SHP77 (cell line): ENCODE data around the gene SPRY1.

Source experiments
- DNase-seq, 2 experiments: peaks; one replicate each; lab custom pipeline; 2025; lab: John Stamatoyannopoulos, UW

SPRY1 gene, protein sequence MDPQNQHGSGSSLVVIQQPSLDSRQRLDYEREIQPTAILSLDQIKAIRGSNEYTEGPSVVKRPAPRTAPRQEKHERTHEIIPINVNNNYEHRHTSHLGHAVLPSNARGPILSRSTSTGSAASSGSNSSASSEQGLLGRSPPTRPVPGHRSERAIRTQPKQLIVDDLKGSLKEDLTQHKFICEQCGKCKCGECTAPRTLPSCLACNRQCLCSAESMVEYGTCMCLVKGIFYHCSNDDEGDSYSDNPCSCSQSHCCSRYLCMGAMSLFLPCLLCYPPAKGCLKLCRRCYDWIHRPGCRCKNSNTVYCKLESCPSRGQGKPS

DNA sequence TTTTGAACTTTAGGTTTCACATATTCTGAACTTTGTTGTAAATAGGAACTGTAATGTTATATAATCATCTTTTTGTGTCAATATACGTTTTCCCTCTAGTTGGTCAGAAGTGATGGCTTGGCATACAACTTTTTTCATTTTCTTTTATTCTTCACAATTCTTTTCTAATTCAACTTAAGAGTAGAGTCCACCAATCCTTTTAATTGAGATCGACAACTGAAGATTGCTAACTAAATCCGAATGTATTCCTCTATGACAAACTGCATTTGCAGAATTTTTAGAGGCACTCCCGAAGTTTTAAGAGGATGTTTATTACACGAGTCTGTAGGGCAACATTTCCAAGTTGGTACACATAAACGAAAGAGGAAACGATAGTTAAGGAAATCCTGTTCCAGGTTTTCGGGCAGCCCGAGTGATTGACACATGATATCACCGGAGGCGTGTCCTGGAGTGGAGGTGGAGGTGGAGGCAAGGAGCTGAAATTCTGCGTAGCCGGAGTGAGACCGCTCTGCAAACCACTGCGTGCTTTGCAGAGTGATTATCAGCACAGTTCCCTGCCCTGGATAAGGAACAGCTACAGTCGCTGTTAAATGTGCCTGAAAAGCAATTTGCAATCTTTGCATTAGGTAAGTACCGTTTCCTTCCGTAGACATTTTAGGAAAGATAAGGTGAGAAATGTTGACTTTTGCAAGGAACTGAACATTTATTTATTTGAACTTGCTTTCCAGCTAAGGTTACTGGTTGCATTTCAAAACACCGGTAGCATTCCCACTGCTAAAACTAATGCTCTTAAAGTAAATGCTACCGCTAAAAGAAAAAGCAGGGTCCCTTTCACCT, at the start of gene SPRY1:
Gene SPRY1 (plus strand): TSS at position 489 of the 837 bp plus-strand sequence. CDS start 4,797 bp downstream, outside the sequence.
- peak; percentile 81 to 84 for DNase-seq

GRCh38 chr4:123346951-123347350, 49.6 kb upstream of the SPRY1 start:
- no peak for DNase-seq

DNA sequence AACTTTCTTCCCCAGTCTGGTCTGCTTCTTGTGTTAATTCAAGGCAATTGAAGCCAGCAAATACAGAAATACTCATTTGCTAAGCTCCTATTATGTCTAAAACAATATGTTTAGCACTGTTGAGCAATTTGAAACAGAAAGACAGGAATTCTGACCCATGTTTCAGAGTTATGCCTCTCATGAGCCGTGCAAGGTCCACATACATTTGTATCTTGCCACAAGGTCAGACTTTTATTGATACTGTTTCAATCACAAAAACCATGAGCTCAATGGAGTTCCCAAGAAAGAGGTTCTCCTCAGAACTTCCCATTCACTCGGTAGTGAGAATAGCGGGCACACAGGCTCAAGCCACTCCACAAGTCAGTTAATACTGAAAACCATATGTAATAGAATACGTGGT, 47.6 kb upstream of the SPRY1 start:
- no peak for DNase-seq

DNA sequence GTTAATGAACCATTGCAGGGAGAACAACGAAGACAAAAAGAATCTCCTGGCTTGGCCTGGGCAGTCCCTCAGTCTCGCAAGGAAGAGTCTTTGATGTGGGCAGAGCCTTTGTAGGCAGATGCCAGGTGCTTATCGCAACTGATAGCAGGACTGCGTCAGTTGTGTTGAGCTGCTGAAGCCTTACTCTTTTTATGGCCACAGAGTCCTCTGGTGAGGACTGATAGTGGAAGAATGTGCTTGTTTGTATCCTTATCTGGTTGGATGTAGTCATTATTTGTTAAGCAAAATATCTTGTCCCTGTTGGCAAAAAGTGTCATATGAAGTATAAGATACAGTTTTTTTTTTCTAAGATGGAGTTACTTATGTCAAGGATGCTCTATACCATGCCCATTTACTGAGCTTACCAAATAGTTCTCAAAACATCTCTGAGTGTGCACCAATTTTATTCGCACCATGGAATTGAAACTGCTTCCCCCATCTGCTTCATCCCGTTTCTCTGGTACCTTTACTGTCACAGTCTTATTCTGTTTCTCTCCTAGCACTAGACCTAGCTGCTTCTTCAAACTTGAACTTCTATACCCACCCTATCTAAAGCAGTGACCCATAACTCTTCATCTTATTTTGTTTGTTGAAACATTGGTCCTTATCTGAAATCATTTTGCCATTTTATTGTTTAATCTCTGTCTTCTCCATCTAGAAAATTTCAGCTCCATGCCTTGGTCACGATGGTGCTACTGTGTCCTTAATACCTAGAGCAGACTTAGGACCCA, 47.0 kb upstream of the SPRY1 start:
- DNase-seq: no peak

- no peak for DNase-seq
Measured at GRCh38 chr4:123350191-123350544, 46.4 kb upstream of the SPRY1 start.

GRCh38 chr4:123350726-123351125, 45.9 kb upstream of the SPRY1 start:
- no peak for DNase-seq

DNA sequence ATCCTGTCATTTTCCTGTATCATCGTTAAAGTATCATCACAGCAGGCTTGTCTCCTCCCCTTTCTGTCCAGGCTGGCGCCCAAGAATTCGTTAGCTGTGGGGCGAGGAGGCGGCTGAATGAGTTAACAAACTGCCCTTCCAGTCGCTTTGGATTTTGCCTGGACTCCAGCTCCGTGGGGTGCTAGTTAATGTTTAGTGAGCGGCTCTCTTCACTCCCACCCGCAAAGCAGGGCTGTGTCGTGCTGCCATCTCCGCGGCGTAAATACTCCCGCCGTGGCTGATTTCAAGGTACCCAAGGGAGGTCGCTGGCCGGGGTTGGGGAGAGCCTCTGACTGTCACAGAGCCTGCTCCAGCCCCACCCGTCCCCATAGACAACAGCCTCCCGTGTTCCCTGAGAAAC, 44.9 kb upstream of the SPRY1 start:
- DNase-seq: no peak

DNA sequence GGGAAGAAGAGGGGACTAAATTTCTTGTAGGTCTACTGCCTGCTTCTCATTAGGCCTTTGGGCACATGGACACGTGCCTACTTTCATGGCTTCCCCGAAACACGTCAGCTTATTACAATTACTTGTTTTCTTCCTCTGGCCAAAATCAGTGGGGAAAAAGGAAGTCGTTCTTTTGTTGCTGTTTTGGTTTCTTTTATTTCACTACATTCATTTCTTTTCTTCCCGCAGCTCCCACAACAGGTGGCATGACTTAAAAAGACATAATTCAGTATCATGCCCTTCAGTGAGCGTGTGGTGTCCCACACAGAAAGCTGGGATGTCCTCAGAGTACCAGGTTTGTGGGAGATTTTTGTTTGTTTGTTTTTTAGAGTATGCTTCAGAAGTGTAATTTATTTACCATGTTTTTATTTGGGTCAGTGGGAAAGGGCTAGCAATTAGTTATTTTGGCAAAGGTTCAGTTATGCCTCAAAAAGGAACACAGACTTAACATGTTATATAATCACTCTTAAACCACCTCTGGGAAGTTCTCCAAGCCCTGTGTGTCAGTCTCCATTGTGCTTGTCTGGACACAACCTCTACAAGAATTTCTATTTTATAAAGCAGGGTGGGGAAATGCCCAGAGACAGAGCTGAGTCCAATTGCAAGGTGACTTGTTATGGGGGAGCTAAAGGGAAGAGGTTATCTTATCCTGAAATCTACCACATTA, 44.2 kb upstream of the SPRY1 start:
- DNase-seq: no peak

GRCh38 chr4:123352966-123353365, 43.6 kb upstream of the SPRY1 start:
- DNase-seq: no peak

DNA sequence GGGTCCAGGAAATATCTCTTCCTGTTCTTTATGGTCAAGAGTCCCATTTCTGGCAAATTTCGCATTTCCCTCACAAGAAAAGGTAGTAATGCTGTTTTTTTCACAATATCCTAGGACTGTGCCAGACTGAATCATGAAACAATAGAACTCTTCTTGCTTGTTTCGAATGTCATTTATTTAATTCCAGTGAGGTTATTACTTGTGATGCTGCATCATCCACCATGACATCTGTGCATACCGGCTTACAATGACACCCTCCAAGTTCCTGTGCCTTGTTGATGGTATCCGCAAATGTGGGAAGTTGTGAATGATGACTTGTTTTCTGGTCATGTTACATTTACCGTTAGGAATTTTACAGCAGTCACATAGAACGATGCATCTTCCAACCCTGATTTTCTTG, 42.9 kb upstream of the SPRY1 start:
- DNase-seq: no peak

GRCh38 chr4:123354701-123355100, 41.9 kb upstream of the SPRY1 start:
- no peak for DNase-seq

DNA sequence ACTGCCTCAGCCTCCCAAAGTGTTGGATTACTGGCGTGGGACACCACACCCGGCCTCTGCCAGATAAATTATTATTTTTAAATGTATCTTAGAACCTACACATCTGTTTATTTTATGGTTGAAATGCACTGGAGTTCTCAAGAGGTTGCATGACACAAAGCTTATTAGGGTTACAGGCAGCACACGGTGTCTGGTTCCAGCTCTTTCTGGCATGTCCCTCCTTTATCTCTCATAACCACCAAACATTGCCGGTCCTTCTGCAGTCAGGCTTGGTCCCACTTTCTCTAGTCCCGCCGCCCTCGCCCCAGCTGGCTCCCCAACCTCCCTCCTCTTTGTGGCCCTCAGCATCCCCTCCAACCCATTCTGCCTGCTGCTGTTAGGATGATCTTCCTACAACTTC, 39.7 kb upstream of the SPRY1 start:
- no peak for DNase-seq

DNA sequence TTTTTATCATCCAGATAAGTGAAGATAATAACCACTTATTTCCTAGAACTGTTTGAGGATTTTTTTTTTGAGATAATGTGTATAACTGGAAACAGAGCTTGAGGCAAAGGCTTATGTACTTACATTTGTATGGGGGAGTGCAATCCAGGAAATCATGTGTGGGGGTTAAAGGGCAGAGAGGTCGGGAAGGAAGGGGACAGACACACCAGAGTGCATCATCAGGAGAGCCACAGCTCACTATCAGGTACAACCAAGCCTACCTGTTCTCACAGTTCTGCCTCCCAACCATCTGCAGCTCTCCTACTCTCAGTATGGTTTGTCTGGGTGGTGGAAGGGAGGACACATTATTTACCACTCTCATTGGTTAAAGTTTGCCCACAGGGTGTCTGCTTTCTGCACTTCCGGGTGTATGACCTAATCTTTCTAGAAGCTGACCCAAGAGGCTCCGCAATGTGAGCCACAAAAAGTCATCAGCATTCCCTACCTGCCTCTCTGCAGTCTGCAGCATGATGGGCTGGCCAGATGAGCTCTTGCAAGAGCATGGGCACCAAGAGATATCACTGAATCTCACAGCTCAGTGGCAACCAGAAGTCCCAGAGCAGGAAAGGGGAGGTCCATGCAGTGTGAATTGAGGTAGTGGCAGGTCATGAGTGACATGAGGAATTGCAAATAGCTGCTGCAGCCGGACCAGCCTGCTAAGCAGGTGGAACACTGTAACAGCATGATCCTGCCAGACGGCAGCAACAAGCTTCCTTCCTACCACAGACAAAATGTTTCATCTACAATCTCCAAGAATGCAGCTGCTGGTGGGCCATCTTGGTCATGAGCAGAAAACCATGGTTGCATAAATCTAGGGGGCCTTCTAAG, 36.9 kb upstream of the SPRY1 start:
- no peak for DNase-seq

DNA sequence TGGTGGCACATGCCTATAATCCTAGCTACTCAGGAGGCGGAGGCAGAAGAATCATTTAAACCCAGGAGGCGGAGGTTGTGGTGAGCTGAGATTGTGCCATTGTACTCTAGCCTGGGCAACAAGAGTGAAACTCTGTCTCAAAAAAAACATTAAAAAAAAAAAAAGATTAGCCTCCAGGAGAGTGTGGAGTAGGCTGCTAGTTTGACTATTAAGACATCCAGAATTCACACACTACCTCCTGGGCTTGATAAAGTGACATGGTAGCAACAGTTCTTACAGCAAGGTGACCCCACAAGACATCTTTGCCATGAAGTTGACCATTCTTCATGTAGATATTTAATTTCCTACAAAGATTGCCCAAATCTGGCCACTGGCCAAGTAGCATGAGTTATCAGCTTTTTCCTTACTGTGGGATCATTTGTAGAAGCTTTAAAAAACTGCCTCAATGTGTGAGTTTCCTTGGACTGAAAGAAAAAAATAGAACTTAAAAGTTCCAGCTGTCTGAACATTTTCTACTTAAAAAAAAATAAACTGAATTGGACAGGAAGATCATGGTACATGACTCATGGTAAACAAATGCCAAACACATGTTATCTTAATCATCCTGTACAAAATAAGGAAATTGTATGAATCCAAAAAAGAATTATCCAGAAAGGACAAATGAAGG, 35.3 kb upstream of the SPRY1 start:
- DNase-seq: no peak

GRCh38 chr4:123362103-123362502, 34.5 kb upstream of the SPRY1 start:
- DNase-seq: no peak

- no peak for DNase-seq
Measured at GRCh38 chr4:123363729-123364128, 32.9 kb upstream of the SPRY1 start.

DNA sequence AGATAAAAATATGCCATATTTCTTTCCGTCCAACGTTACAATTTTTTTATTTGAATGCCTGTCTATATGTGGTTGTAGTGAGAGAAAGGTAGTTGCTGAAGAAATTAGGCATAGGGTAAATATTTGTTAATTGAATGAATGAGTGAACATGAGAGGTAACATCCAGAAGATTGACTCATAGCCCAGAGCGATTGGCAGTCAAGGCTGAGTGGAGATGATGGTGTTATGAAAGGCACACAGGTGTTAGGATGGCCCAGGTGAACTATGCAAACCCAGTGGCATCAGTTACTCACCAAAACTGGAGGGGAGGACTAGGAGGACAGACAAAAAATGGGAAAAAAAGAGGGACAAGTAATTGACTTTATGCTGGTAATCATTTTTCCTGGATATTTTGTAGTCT, 31.7 kb upstream of the SPRY1 start:
- DNase-seq: no peak

DNA sequence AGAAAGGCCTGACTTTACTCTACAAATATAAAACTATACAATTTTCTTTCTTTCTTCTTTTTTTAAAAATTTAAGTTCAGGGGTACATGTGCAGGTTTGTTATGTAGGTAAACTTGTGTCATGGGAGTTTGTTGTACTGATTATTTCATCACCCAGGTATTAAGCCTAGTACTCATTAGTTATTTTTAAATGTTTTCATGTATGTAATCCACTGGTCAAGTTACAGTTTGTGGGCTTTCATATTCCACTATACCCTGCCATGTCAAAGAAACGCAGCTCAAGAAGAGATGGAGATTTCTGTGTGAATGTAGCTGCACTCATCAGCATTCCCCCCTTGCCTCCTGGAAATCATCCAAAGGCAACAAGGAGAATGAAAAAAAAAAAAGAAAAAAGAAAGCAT, 31.2 kb upstream of the SPRY1 start:
- no peak for DNase-seq

- DNase-seq: no peak
Measured at GRCh38 chr4:123366144-123366748, 30.3 kb upstream of the SPRY1 start.

DNA sequence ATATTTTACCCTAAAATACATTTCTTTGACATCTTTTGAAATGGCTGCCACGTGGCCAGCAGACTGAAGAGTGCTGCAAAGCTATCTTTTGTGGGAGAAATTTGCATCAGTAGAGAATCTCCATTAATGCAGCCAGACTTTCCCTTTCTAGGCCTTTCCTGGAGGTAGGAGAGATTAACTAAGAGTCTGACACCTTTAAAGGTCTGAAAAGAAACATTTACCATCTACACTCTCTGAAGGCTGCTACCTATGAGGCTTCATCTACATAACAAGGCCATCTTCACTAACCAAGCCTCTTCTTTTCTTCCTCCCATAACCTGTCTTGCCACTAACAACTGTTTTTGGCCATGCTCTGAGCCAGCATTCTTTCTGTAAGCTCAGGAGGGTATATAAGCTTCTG, 17.8 kb upstream of the SPRY1 start:
- DNase-seq: no peak
